Measurements from ENCODE around the gene ANO1.

ANO1 gene

GRCh38 chr11:70183483-70184176 lies 105.5 kb downstream of the ANO1 start:
- in situ Hi-C loops (cut with HindIII; ENCODE audit: low sequenced_read_pairs) = loop anchor here (5.0 kb wide), 2 partner anchors 81 to 261 kb away; no protein-coding TSS in a partner anchor
- TF ChIP-seq, protein P1, sequence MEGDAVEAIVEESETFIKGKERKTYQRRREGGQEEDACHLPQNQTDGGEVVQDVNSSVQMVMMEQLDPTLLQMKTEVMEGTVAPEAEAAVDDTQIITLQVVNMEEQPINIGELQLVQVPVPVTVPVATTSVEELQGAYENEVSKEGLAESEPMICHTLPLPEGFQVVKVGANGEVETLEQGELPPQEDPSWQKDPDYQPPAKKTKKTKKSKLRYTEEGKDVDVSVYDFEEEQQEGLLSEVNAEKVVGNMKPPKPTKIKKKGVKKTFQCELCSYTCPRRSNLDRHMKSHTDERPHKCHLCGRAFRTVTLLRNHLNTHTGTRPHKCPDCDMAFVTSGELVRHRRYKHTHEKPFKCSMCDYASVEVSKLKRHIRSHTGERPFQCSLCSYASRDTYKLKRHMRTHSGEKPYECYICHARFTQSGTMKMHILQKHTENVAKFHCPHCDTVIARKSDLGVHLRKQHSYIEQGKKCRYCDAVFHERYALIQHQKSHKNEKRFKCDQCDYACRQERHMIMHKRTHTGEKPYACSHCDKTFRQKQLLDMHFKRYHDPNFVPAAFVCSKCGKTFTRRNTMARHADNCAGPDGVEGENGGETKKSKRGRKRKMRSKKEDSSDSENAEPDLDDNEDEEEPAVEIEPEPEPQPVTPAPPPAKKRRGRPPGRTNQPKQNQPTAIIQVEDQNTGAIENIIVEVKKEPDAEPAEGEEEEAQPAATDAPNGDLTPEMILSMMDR (IDR thresholded peaks at IDR 0.05; ENCODE audit: low read depth, low read length, missing control alignments) = no peak
- no peak for DNase-seq (ENCODE audit: low read depth)
- H3K4me3 ChIP-seq (ENCODE audit: low read depth, low read length) = no peak overlapping the region

DNA sequence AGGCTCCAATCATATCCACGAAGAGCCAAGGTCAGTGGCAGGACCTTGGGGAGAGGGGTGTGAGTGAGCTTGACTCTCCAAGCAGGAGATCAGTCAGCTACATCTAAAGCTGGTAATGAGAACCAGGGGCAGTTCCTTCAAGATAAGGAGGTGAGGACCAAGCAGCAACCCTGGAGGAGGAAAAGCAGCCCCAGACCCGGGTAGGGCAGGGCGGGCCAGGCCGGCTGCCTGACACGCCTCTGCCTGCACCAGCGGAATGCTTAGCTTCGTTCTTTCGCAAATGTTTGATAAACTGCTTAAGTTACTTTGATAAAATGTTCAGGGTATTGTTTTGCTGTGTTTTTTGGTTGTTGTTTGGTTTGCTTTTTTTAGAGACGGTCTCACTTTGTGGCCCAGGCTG lies 106.3 kb downstream of the ANO1 start:
- DNase-seq (ENCODE audit: low read depth) = no peak
- TF ChIP-seq, protein P1 (IDR thresholded peaks at IDR 0.05; ENCODE audit: low read depth, low read length, missing control alignments) = no peak
- in situ Hi-C loops (cut with HindIII; ENCODE audit: low sequenced_read_pairs) = loop anchor here (5.0 kb wide), 2 partner anchors 82 to 262 kb away; no protein-coding TSS in a partner anchor
- H3K4me3 ChIP-seq (ENCODE audit: low read depth, low read length) = no peak overlapping the region

DNA sequence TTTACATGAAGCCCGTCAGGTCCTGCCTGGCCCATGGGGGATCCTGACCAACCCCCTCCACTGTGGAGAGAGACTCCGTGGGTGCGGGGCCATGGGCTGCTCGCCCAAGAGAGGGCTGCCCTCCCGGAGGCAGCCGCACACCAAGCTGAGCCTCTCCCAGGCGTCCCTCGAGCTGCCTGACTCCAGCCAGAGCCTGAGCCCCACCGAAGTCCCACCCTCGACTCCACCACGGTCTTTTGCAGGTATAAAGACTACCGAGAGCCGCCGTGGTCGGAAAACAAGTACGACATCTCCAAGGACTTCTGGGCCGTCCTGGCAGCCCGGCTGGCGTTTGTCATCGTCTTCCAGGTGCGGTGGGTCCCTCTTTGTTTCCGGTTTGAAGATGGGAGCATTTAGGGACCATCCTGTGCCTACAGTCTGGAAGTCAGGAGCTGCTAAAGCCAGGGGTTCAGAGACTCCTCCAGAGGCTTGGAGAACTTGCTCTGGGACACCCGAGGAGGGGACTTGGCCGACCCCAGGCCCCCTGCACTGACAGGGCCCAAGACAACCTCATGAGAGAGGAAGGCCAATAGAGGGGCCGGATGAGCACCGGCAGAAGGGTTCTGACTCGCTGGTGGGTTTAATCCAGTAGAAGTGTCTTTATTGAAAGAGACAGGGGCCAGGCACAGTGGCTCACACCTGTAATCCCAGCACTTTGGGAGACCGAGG lies 107.4 kb downstream of the ANO1 start:
- in situ Hi-C loops (cut with HindIII; ENCODE audit: low sequenced_read_pairs) = no loop called here
- no peak for DNase-seq (ENCODE audit: low read depth)
- H3K4me3 ChIP-seq (ENCODE audit: low read depth, low read length) = no peak overlapping the region
- TF ChIP-seq, protein P1 (IDR thresholded peaks at IDR 0.05; ENCODE audit: low read depth, low read length, missing control alignments) = no peak

DNA sequence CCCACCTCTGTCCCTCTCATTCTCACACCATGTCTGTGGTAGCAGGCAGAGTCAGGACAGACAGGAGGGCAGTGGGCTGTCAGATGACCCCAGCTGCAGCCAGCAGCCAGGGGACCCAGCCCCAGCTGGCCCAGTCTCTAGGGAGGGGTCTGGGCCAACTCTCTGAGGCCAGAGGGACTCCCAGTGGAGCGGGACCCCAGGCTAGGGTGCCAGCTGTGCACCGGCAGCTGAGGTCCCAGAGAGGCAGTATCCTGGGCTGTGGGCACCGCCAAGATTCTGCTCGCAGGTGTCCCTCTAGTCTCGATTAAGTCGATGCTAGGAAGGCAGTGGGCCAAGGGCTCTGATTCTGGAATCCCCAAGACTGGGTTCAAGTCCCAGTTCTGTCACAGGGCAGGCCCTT lies 108.3 kb downstream of the ANO1 start:
- DNase-seq (ENCODE audit: low read depth) = no peak
- in situ Hi-C loops (cut with HindIII; ENCODE audit: low sequenced_read_pairs) = no loop called here
- TF ChIP-seq, protein P1 (IDR thresholded peaks at IDR 0.05; ENCODE audit: low read depth, low read length, missing control alignments) = no peak
- H3K4me3 ChIP-seq (ENCODE audit: low read depth, low read length) = no peak overlapping the region

- TF ChIP-seq, protein P1 (IDR thresholded peaks at IDR 0.05; ENCODE audit: low read depth, low read length, missing control alignments) = no peak
- no peak overlapping the region for H3K4me3 ChIP-seq (ENCODE audit: low read depth, low read length)
- no peak for DNase-seq (ENCODE audit: low read depth)
- in situ Hi-C loops (cut with HindIII; ENCODE audit: low sequenced_read_pairs) = no loop called here
Observed at GRCh38 chr11:70186936-70187335, 108.8 kb downstream of the ANO1 start.

DNA sequence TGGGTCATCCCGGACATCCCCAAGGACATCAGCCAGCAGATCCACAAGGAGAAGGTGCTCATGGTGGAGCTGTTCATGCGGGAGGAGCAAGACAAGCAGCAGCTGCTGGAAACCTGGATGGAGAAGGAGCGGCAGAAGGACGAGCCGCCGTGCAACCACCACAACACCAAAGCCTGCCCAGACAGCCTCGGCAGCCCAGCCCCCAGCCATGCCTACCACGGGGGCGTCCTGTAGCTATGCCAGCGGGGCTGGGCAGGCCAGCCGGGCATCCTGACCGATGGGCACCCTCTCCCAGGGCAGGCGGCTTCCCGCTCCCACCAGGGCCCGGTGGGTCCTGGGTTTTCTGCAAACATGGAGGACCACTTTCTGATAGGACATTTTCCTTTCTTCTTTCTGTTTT lies 109.7 kb downstream of the ANO1 start:
- in situ Hi-C loops (cut with HindIII; ENCODE audit: low sequenced_read_pairs) = no loop called here
- no peak for DNase-seq (ENCODE audit: low read depth)
- H3K4me3 ChIP-seq (ENCODE audit: low read depth, low read length) = no peak overlapping the region
- TF ChIP-seq, protein P1 (IDR thresholded peaks at IDR 0.05; ENCODE audit: low read depth, low read length, missing control alignments) = no peak

All from astrocyte of the cerebellum (primary cell).